WTC11 (cell line): ENCODE results near the gene TRPM2. TPM values are rescaled to one million over a fixed set of nuclear protein-coding genes. Genes with fewer than 3 reads are reported as not detected.

ENCODE experiments used
- ATAC-seq: fragments of 200-7000 bp; cut with Tn5 transposase; 2 replicates; pipeline ENCODE4 v1.10.0; 2021; ENCODE audit warnings: mild to moderate bottlenecking, moderate library complexity
- CTCF ChIA-PET: fragments of 300-600 bp; sonication (Branson Sonifier 250); formaldehyde crosslinking; loops from one replicate; lab custom pipeline; 2021; ENCODE audit warnings: antibody characterized with exemption; lab: Charles Lee
- POLR2A ChIA-PET: fragments of 350-600 bp; sonication (Branson Sonifier 250); formaldehyde crosslinking; loops from one replicate; lab custom pipeline; 2021; ENCODE audit warnings: antibody characterized with exemption; lab: Charles Lee
- DNase-seq: peaks from one replicate; pipeline ENCODE4 v3.0.0; 2021; ENCODE audit warnings: low spot score
- H3K27ac Mint-ChIP-seq: 2 replicates; pipeline ENCODE4 v1.8.0; 2021; ENCODE audit warnings: mixed read lengths
- H3K27me3 Mint-ChIP-seq: 2 replicates; pipeline ENCODE4 v1.8.0; 2021; ENCODE audit warnings: low read depth, mild to moderate bottlenecking, moderate library complexity, mixed read lengths
- H3K36me3 Mint-ChIP-seq: 2 replicates; pipeline ENCODE4 v1.8.0; 2021; ENCODE audit warnings: mixed read lengths
- H3K4me1 Mint-ChIP-seq: 2 replicates; pipeline ENCODE4 v1.8.0; 2022; ENCODE audit warnings: mixed read lengths
- H3K4me3 Mint-ChIP-seq: 2 replicates; pipeline ENCODE4 v1.8.0; 2021; ENCODE audit warnings: mild to moderate bottlenecking, moderate library complexity, mixed read lengths
- H3K9me3 Mint-ChIP-seq: 2 replicates; pipeline ENCODE4 v1.8.0; 2021; ENCODE audit warnings: mixed read lengths
- FOXP1 ChIP-seq: sonication (generic); formaldehyde crosslinking; IDR thresholded peaks from 2 replicates; pipeline ENCODE4 v1.8.0; 2022; ENCODE audit warnings: missing genetic modification reagents, mild to moderate bottlenecking, moderate library complexity, borderline replicate concordance
- FOXP4 ChIP-seq: sonication (generic); formaldehyde crosslinking; IDR thresholded peaks from 2 replicates; pipeline ENCODE4 v1.8.0; 2022; ENCODE audit warnings: mild to moderate bottlenecking, missing genetic modification reagents
- HMGA2 ChIP-seq: fragments of 250-450 bp; sonication (Bioruptor Pico); IDR thresholded peaks from 2 replicates; pipeline ENCODE4 v1.4.0; 2021; ENCODE audit warnings: mild to moderate bottlenecking, moderate library complexity
- MYBL2 ChIP-seq: sonication (generic); formaldehyde crosslinking; IDR thresholded peaks from 2 replicates; pipeline ENCODE4 v1.8.1; 2023; ENCODE audit warnings: mild to moderate bottlenecking, moderate library complexity, missing genetic modification reagents
- NFYB ChIP-seq: sonication (generic); formaldehyde crosslinking; conservative IDR thresholded peaks from 2 replicates; pipeline ENCODE4 v1.8.0; 2022; ENCODE audit warnings: low read depth, missing genetic modification reagents
- PRRX2 ChIP-seq: fragments of 250-450 bp; sonication (Bioruptor Pico); IDR thresholded peaks from 2 replicates; pipeline ENCODE4 v1.8.0; 2021; ENCODE audit warnings: mild to moderate bottlenecking
- SP1 ChIP-seq: sonication (generic); formaldehyde crosslinking; conservative IDR thresholded peaks from 2 replicates; pipeline ENCODE4 v1.8.1; 2022; ENCODE audit warnings: missing genetic modification reagents
- TEAD1 ChIP-seq: sonication (generic); formaldehyde crosslinking; IDR thresholded peaks from 2 replicates; pipeline ENCODE4 v1.8.0; 2022; ENCODE audit warnings: mild to moderate bottlenecking, missing genetic modification reagents
- TEAD4 ChIP-seq: sonication (generic); formaldehyde crosslinking; IDR thresholded peaks from 2 replicates; pipeline ENCODE4 v1.8.0; 2022; ENCODE audit warnings: mild to moderate bottlenecking, missing genetic modification reagents
- TP53 ChIP-seq: sonication (generic); formaldehyde crosslinking; IDR thresholded peaks from 2 replicates; pipeline ENCODE4 v1.8.1; 2023; ENCODE audit warnings: mild to moderate bottlenecking, missing genetic modification reagents
- ZMAT4 ChIP-seq: fragments of 250-450 bp; sonication (Bioruptor Pico); IDR thresholded peaks from 2 replicates; pipeline ENCODE4 v1.9.0; 2021; ENCODE audit warnings: mild to moderate bottlenecking
- ZNF121 ChIP-seq: sonication (generic); formaldehyde crosslinking; IDR thresholded peaks from 2 replicates; pipeline ENCODE4 v1.8.0; 2023; ENCODE audit warnings: missing genetic modification reagents
- ZNF219 ChIP-seq: sonication (generic); formaldehyde crosslinking; IDR thresholded peaks from 2 replicates; pipeline ENCODE4 v1.8.0; 2023; ENCODE audit warnings: missing genetic modification reagents, mild to moderate bottlenecking, borderline replicate concordance
- total RNA-seq: library from RNA; stranded (reverse); gene quantifications from 3 replicates; pipeline ENCODE4 v1.2.3, GENCODE V29; 2021
- TF ChIP-seq, protein P1 (sequence below): fragments of 250-450 bp; sonication (Bioruptor Pico); IDR thresholded peaks from 2 replicates; pipeline ENCODE4 v1.9.0; 2021; ENCODE audit warnings: mild to moderate bottlenecking
- TF ChIP-seq, protein P2 (sequence below): sonication (generic); formaldehyde crosslinking; IDR thresholded peaks from 2 replicates; pipeline ENCODE4 v1.8.0; 2023; ENCODE audit warnings: mild to moderate bottlenecking, missing genetic modification reagents
- TF ChIP-seq, protein P3 (sequence below): sonication (generic); formaldehyde crosslinking; IDR thresholded peaks from 2 replicates; pipeline ENCODE4 v1.8.1; 2022; ENCODE audit warnings: low read depth, missing genetic modification reagents, borderline replicate concordance
- TF ChIP-seq, protein P4 (sequence below): sonication (generic); formaldehyde crosslinking; IDR thresholded peaks from 2 replicates; pipeline ENCODE4 v1.8.1; 2023; ENCODE audit warnings: mild to moderate bottlenecking, missing genetic modification reagents, moderate library complexity
- TF ChIP-seq, protein P5 (sequence below): sonication (generic); formaldehyde crosslinking; IDR thresholded peaks from 2 replicates; pipeline ENCODE4 v1.8.1; 2023; ENCODE audit warnings: mild to moderate bottlenecking, missing genetic modification reagents, borderline replicate concordance

The TRPM2 gene
- total RNA-seq, 1 experiment from 2014 or later = 0.92 TPM

- Mint-ChIP-seq H3K9me3 (peaks cover 25% of the 10 kb centered on the region), H3K36me3 (peaks cover 11% of the 10 kb centered on the region), H3K27me3 (peaks cover 10% of the 10 kb centered on the region; the same call in 1 of the 2 replicates), H3K27ac (no peak overlapping the region), H3K4me3 (no peak overlapping the region), H3K4me1 (peaks cover 17% of the 10 kb centered on the region)
- ChIA-PET POLR2A (no interaction called here), CTCF (interaction anchor here (1.0 kb wide), 1 partner anchor 78 kb away, joined by 3 read pairs; no protein-coding TSS in a partner anchor)
- TF ChIP-seq MYBL2 (CRISPR knock-in tag) (no peak), PRRX2 (CRISPR knock-in tag) (no peak), SP1 (CRISPR knock-in tag) (no peak), FOXP1 (CRISPR knock-in tag) (no peak), FOXP4 (CRISPR knock-in tag) (no peak), ZNF219 (CRISPR knock-in tag) (no peak), HMGA2 (CRISPR knock-in tag) (no peak), ZNF121 (CRISPR knock-in tag) (no peak), TP53 (CRISPR knock-in tag) (no peak), ZMAT4 (CRISPR knock-in tag) (no peak), NFYB (no peak), TEAD4 (CRISPR knock-in tag) (no peak)
- TF ChIP-seq, protein P1, sequence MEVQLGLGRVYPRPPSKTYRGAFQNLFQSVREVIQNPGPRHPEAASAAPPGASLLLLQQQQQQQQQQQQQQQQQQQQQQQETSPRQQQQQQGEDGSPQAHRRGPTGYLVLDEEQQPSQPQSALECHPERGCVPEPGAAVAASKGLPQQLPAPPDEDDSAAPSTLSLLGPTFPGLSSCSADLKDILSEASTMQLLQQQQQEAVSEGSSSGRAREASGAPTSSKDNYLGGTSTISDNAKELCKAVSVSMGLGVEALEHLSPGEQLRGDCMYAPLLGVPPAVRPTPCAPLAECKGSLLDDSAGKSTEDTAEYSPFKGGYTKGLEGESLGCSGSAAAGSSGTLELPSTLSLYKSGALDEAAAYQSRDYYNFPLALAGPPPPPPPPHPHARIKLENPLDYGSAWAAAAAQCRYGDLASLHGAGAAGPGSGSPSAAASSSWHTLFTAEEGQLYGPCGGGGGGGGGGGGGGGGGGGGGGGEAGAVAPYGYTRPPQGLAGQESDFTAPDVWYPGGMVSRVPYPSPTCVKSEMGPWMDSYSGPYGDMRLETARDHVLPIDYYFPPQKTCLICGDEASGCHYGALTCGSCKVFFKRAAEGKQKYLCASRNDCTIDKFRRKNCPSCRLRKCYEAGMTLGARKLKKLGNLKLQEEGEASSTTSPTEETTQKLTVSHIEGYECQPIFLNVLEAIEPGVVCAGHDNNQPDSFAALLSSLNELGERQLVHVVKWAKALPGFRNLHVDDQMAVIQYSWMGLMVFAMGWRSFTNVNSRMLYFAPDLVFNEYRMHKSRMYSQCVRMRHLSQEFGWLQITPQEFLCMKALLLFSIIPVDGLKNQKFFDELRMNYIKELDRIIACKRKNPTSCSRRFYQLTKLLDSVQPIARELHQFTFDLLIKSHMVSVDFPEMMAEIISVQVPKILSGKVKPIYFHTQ (CRISPR knock-in tag) = no peak
- ATAC-seq (no peak), DNase-seq (no peak)
Observed at GRCh38 chr21:44377922-44378645, 24.7 kb downstream of the TRPM2 start.

- Mint-ChIP-seq H3K4me1 (peaks cover 17% of the 10 kb centered on the region), H3K27ac (no peak overlapping the region), H3K4me3 (no peak overlapping the region), H3K9me3 (peaks cover 25% of the 10 kb centered on the region), H3K27me3 (peaks cover 10% of the 10 kb centered on the region; the same call in 1 of the 2 replicates), H3K36me3 (peaks cover 13% of the 10 kb centered on the region)
- DNase-seq (no peak), ATAC-seq (no peak)
- ChIA-PET POLR2A (no interaction called here), CTCF (no interaction called here)
- TF ChIP-seq, protein P2, sequence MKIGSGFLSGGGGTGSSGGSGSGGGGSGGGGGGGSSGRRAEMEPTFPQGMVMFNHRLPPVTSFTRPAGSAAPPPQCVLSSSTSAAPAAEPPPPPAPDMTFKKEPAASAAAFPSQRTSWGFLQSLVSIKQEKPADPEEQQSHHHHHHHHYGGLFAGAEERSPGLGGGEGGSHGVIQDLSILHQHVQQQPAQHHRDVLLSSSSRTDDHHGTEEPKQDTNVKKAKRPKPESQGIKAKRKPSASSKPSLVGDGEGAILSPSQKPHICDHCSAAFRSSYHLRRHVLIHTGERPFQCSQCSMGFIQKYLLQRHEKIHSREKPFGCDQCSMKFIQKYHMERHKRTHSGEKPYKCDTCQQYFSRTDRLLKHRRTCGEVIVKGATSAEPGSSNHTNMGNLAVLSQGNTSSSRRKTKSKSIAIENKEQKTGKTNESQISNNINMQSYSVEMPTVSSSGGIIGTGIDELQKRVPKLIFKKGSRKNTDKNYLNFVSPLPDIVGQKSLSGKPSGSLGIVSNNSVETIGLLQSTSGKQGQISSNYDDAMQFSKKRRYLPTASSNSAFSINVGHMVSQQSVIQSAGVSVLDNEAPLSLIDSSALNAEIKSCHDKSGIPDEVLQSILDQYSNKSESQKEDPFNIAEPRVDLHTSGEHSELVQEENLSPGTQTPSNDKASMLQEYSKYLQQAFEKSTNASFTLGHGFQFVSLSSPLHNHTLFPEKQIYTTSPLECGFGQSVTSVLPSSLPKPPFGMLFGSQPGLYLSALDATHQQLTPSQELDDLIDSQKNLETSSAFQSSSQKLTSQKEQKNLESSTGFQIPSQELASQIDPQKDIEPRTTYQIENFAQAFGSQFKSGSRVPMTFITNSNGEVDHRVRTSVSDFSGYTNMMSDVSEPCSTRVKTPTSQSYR = no peak
- TF ChIP-seq TP53 (CRISPR knock-in tag) = no peak
- no peak for TF ChIP-seq TEAD1
- TF ChIP-seq, protein P3, sequence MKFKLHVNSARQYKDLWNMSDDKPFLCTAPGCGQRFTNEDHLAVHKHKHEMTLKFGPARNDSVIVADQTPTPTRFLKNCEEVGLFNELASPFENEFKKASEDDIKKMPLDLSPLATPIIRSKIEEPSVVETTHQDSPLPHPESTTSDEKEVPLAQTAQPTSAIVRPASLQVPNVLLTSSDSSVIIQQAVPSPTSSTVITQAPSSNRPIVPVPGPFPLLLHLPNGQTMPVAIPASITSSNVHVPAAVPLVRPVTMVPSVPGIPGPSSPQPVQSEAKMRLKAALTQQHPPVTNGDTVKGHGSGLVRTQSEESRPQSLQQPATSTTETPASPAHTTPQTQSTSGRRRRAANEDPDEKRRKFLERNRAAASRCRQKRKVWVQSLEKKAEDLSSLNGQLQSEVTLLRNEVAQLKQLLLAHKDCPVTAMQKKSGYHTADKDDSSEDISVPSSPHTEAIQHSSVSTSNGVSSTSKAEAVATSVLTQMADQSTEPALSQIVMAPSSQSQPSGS = no peak
- TF ChIP-seq, protein P4, sequence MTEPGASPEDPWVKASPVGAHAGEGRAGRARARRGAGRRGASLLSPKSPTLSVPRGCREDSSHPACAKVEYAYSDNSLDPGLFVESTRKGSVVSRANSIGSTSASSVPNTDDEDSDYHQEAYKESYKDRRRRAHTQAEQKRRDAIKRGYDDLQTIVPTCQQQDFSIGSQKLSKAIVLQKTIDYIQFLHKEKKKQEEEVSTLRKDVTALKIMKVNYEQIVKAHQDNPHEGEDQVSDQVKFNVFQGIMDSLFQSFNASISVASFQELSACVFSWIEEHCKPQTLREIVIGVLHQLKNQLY (CRISPR knock-in tag) = no peak
- TF ChIP-seq, protein P5, sequence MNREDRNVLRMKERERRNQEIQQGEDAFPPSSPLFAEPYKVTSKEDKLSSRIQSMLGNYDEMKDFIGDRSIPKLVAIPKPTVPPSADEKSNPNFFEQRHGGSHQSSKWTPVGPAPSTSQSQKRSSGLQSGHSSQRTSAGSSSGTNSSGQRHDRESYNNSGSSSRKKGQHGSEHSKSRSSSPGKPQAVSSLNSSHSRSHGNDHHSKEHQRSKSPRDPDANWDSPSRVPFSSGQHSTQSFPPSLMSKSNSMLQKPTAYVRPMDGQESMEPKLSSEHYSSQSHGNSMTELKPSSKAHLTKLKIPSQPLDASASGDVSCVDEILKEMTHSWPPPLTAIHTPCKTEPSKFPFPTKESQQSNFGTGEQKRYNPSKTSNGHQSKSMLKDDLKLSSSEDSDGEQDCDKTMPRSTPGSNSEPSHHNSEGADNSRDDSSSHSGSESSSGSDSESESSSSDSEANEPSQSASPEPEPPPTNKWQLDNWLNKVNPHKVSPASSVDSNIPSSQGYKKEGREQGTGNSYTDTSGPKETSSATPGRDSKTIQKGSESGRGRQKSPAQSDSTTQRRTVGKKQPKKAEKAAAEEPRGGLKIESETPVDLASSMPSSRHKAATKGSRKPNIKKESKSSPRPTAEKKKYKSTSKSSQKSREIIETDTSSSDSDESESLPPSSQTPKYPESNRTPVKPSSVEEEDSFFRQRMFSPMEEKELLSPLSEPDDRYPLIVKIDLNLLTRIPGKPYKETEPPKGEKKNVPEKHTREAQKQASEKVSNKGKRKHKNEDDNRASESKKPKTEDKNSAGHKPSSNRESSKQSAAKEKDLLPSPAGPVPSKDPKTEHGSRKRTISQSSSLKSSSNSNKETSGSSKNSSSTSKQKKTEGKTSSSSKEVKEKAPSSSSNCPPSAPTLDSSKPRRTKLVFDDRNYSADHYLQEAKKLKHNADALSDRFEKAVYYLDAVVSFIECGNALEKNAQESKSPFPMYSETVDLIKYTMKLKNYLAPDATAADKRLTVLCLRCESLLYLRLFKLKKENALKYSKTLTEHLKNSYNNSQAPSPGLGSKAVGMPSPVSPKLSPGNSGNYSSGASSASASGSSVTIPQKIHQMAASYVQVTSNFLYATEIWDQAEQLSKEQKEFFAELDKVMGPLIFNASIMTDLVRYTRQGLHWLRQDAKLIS (CRISPR knock-in tag) = no peak
Observed at GRCh38 chr21:44378646-44379514, 25.5 kb downstream of the TRPM2 start.
